SU-DHL-6 (cell line): Measurements from ENCODE around the gene TAF13.
"Not testable (repeated sequence)": the region's sequence is repeated elsewhere in the genome, so short reads cannot be mapped to it uniquely, and the experiment has no call there.

Experiments
- H2AFZ ChIP-seq: fragments of 200-600 bp; sonication (generic); 2 replicates; pipeline ENCODE4 v1.6.1; 2014; ENCODE audit warnings: low read depth, mild to moderate bottlenecking, moderate library complexity, mixed read lengths, antibody characterized with exemption, low read length; ENCODE audit not compliant: severe bottlenecking
- H3F3A ChIP-seq: fragments of 200-600 bp; shearing (Covaris generic); 2 replicates; pipeline ENCODE4 v1.6.0; 2016; ENCODE audit warnings: antibody characterized with exemption, mild to moderate bottlenecking; ENCODE audit not compliant: insufficient read depth
- H3K27ac ChIP-seq: fragments of 200-600 bp; sonication (generic); 2 replicates; pipeline ENCODE4 v1.5.1; 2016; ENCODE audit warnings: low read depth, mild to moderate bottlenecking, low read length, moderate library complexity, mixed read lengths
- H3K27me3 ChIP-seq: fragments of 200-600 bp; sonication (generic), shearing (Covaris generic); 2 replicates; pipeline ENCODE4 v1.6.0; 2014; ENCODE audit warnings: mild to moderate bottlenecking, low read length
- H3K36me3 ChIP-seq: fragments of 200-600 bp; sonication (generic); 2 replicates; pipeline ENCODE4 v1.6.1; 2014; ENCODE audit warnings: mild to moderate bottlenecking, low read length, mixed read lengths
- H3K4me2 ChIP-seq: fragments of 300-600, 200-600 bp; shearing (Covaris generic), sonication (generic); 2 replicates; pipeline ENCODE4 v1.6.0; 2014; ENCODE audit warnings: low read length, low read depth, mild to moderate bottlenecking; ENCODE audit not compliant: poor library complexity, severe bottlenecking
- H3K4me3 ChIP-seq: fragments of 200-600 bp; sonication (generic); 2 replicates; pipeline ENCODE4 v1.5.1; 2014; ENCODE audit warnings: antibody characterized with exemption, low read length, mild to moderate bottlenecking, mixed read lengths; ENCODE audit not compliant: insufficient read depth, poor library complexity, severe bottlenecking
- H3K79me2 ChIP-seq: fragments of 200-600 bp; sonication (generic); 2 replicates; pipeline ENCODE4 v1.6.1; 2014; ENCODE audit warnings: mild to moderate bottlenecking, low read length, moderate library complexity; ENCODE audit not compliant: insufficient read depth
- H3K9ac ChIP-seq: fragments of 200-600 bp; sonication (generic); 2 replicates; pipeline ENCODE4 v1.7.0; 2014; ENCODE audit warnings: mild to moderate bottlenecking, low read length
- H3K9me2 ChIP-seq: fragments of 200-600 bp; sonication (generic); replicated peaks from 2 replicates; pipeline ENCODE4 v1.6.1; 2014; ENCODE audit warnings: low read length; ENCODE audit not compliant: insufficient read depth
- H3K9me3 ChIP-seq: fragments of 200-600 bp; sonication (generic); 2 replicates; pipeline ENCODE4 v1.6.1; 2014; ENCODE audit warnings: low read length, mixed read lengths; ENCODE audit not compliant: insufficient read depth
- H4K20me1 ChIP-seq: fragments of 200-600 bp; sonication (generic); 2 replicates; pipeline ENCODE4 v1.6.1; 2014; ENCODE audit warnings: low read depth, mild to moderate bottlenecking, antibody characterized with exemption, low read length, moderate library complexity, mixed read lengths
- EZH2phosphoT487 ChIP-seq: fragments of 200-600 bp; sonication (generic), shearing (Covaris generic); conservative IDR thresholded peaks from 2 replicates; pipeline ENCODE4 v1.6.1; 2018; ENCODE audit warnings: mild to moderate bottlenecking, antibody characterized with exemption, low read length, moderate library complexity, mixed read lengths
- TF ChIP-seq, protein P1 (sequence below): fragments of 200-600 bp; sonication (generic); IDR thresholded peaks from one replicate; pipeline ENCODE4 v1.5.1; 2017; ENCODE audit warnings: antibody characterized with exemption, mild to moderate bottlenecking, low read length, moderate library complexity; ENCODE audit not compliant: insufficient read depth, poor library complexity, severe bottlenecking

The TAF13 gene

DNA sequence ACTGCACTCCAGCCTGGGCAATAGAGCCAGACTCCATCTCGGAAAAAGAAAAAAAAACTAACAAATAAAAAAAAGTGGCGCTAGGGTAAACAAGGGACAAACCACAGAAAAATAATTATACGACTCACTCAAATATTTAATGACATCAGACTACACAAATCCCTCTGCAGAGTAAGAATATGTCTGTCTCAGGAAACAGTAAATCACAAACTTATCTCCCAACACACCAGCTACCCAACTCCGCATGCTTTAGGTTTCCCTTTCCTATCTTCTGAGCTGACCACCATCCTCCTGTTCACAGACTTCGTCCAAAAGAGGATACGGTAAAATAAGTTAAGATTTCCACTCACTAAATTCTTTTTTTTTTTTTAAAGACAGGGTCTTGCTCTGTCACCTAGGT lies 50.1 kb downstream of the TAF13 start:
- Histone ChIP-seq H3K4me2 (no peak overlapping the region), H2AFZ (no peak overlapping the region), H3K79me2 (peaks cover 42% of the 10 kb centered on the region), H3K27me3 (no peaks in the 10 kb centered on the region), H3K27ac (no peak overlapping the region), H3K4me3 (no peak overlapping the region), H3K9me3 (no peaks in the 10 kb centered on the region), H3K36me3 (no peaks in the 10 kb centered on the region), H4K20me1 (no peaks in the 10 kb centered on the region), H3K9me2 (no peaks in the 10 kb centered on the region), H3F3A (peaks cover 7% of the 10 kb centered on the region; the same call in 1 of the 2 replicates), H3K9ac (no peak overlapping the region)
- no peak for TF ChIP-seq EZH2phosphoT487
- TF ChIP-seq, protein P1, sequence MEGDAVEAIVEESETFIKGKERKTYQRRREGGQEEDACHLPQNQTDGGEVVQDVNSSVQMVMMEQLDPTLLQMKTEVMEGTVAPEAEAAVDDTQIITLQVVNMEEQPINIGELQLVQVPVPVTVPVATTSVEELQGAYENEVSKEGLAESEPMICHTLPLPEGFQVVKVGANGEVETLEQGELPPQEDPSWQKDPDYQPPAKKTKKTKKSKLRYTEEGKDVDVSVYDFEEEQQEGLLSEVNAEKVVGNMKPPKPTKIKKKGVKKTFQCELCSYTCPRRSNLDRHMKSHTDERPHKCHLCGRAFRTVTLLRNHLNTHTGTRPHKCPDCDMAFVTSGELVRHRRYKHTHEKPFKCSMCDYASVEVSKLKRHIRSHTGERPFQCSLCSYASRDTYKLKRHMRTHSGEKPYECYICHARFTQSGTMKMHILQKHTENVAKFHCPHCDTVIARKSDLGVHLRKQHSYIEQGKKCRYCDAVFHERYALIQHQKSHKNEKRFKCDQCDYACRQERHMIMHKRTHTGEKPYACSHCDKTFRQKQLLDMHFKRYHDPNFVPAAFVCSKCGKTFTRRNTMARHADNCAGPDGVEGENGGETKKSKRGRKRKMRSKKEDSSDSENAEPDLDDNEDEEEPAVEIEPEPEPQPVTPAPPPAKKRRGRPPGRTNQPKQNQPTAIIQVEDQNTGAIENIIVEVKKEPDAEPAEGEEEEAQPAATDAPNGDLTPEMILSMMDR, result no peak

DNA sequence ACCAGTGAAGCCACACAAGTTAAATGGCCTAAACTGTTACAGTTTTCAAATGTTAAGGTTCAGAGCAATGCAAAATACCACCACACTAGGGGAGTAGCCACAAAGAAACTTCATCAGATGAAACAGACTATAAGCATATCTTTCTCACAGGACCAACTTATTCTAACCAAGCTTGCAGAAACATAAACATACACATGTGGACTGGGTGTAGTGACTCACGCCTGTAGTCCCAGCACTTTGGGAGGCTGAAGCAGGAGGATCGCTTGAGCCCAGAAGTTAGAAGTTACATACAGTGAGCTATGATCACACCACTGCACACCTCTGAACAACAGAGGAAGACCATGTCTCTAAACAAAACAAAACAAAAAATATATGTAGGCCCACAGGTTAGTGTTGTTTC lies 51.2 kb downstream of the TAF13 start:
- Histone ChIP-seq H4K20me1 (no peaks in the 10 kb centered on the region), H3F3A (peaks cover 3% of the 10 kb centered on the region; the same call in 1 of the 2 replicates), H3K27ac (no peak overlapping the region), H3K9ac (no peak overlapping the region), H3K9me3 (no peaks in the 10 kb centered on the region), H3K9me2 (no peaks in the 10 kb centered on the region), H3K36me3 (no peaks in the 10 kb centered on the region), H3K79me2 (peaks cover 39% of the 10 kb centered on the region), H3K27me3 (no peaks in the 10 kb centered on the region), H3K4me3 (no peak overlapping the region), H2AFZ (no peak overlapping the region), H3K4me2 (no peak overlapping the region)
- TF ChIP-seq EZH2phosphoT487, result no peak
- TF ChIP-seq, protein P1, result no peak

DNA sequence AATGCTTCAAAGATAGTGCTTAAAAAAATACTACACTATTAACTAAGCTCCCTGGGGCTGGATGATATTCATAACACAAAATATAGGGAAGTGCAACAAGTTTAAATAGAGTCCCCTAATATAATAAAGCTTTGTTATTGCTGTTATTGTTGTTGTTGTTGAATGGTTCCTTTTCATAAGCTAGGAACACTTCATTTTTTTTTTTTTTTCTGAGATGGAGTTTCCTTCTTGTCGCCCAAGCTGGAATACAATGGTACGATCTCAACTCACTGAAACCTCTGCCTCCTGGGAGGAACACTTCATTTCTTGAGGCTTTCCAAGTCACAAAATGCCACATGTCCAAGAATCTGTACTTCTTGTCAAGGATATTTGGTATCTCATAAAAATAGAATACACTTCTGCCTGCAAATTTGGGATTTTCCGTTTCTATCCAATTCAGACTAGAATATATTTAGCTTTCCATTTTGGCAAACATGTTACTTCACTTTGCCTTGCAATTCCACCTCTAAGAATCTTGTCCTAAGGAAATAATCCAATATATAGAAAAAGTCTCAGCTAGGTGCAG lies 55.0 kb downstream of the TAF13 start:
- TF ChIP-seq, protein P1, result no peak
- TF ChIP-seq EZH2phosphoT487, result no peak
- no peak overlapping the region for H3K4me3 ChIP-seq
- no peak overlapping the region for H3K9ac ChIP-seq
- peaks cover 3% of the 10 kb centered on the region; the same call in 1 of the 2 replicates for H3F3A ChIP-seq
- peaks cover 10% of the 10 kb centered on the region for H3K79me2 ChIP-seq
- H3K36me3 ChIP-seq, result peaks cover 13% of the 10 kb centered on the region
- H3K27ac ChIP-seq, result no peak overlapping the region
- H3K4me2 ChIP-seq, result no peak overlapping the region
- H3K9me2 ChIP-seq, result no peaks in the 10 kb centered on the region
- H4K20me1 ChIP-seq, result no peaks in the 10 kb centered on the region
- H3K9me3 ChIP-seq, result no peaks in the 10 kb centered on the region
- no peaks in the 10 kb centered on the region for H3K27me3 ChIP-seq
- H2AFZ ChIP-seq, result no peak overlapping the region

DNA sequence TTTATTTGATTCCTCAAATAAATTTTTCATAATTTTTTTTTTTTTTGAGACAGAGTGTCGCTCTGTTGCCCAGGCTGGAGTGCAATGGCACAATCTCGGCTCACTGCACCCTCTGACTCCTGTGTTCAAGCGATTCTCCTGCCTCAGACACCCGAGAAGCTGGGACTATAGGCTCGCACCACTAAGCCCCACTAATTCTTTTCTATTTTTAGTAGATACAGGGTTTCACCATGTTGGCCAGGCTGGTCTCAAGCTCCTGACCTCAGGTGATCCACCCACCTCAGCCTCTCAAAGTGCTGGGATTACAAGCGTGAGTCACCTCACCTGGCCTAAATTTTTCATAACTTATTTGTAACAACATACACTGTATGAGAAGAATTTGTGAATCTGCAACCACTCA lies 58.1 kb downstream of the TAF13 start:
- not testable (repeated sequence) for H2AFZ ChIP-seq, H3K27me3 ChIP-seq, H3K79me2 ChIP-seq, H3K9me3 ChIP-seq, H3K4me2 ChIP-seq, H3K9ac ChIP-seq, H4K20me1 ChIP-seq, H3K9me2 ChIP-seq, H3K4me3 ChIP-seq, H3F3A ChIP-seq, H3K27ac ChIP-seq
- H3K36me3 ChIP-seq, result peaks cover 16% of the 10 kb centered on the region
